ENCODE results near the gene PRKAR1B.

Gene PRKAR1B

GRCh38 chr7:503575-504111, 223.4 kb downstream of the PRKAR1B start:
- DNase-seq, result no peak

DNA sequence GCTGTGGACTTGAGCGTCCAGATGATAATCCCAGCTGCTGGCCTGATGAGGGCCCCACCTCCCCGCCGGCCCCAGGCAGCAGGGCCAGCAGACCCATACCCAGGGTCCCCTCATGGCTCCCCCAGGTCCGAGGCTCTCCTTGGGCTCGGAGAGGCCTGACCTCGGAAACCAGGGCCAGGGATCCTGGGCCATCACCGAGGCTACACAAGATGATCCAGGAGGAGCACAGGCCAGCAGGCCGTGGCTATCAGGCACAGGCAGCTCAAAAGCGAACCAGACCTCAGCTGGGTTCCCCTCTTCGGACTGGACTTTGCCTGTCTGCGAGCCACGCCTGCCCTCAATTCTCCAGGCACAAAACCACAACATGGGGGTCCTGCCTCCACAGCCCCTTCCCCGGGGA, 224.8 kb downstream of the PRKAR1B start:
- no peak for DNase-seq

GRCh38 chr7:501526-501925, 225.6 kb downstream of the PRKAR1B start:
- no peak for DNase-seq

DNA sequence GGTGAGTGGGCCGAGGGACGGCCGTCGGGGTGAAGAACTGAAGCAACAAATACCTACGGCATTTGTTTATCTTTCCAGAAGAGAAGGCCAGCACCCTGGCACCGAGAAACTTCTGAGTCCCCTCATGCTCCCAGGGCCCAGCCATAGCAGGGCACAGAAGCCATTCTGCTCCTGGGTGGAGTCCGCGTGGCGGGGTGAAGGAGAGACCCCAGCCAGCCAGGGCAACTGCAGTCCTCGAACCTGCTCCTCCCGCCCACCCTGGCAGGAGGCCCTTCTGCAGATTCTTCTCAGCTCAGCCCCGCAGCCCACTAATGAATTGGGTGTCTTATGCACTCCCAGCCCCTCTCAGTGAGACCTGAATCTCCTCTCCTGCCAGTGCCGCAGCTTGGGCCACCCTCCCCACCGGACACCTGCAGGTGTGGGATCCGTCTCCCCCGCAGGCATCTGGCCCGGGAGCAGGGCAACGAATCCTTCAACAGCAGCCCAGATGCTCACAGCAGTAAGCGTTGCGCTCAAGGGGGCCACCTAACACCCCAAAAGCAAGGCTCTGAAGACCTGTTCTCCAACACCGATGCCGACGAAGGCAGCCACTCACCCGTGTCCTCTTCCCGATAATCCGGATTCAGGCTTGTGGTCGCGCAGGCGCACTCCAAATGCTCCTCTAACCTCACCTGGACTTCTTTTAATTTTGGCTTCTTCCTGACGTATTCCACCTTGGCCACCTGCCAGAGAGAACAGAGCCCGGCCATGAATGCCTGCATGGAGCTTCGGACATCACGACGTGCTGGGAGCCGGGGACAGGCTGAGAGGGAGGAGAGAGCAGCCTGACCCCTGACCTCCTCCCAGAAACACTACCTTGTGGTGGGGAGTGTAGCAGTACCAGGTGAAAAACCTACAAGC, 226.3 kb downstream of the PRKAR1B start:
- no peak for DNase-seq

DNA sequence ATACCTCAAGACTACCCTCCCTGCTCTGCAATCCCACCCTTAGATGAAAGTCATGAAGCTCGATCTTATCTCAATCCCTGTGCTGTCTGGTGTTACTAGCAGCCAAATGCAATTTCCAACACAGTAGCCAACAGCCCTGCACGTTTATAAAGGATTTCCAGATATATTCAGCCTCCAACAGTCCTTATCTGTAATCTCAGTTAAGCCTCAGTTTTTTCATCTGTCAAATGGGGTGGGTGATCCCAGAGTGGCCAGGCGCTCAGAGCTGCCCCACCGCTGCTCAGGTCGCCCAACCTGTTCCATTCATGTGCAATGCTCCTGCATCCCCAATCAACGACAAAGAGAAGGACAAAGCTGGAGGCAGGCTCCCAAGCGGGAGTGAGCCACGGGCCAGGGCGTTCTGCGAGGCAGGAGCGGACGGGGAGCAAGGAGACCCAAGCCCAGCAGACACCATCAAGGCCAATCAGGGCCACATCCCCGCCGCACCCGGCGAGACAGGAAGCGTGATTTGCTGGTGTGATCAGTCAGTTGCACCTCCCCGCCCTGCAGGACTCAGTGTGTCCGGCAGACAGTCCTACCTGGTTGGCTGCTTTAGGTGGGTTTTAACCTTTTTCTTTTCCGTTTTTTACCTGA, 227.1 kb downstream of the PRKAR1B start:
- DNase-seq, result no peak

Data from stimulated activated CD4-positive, alpha-beta T cell treated with anti-CD3 and anti-CD28 coated beads, Interleukin-2, amount 100 ng/mL, for 48 hours (primary cell).